Sigmoid colon (tissue), 3 donors: ENCODE data around the gene FOSL2.

ENCODE experiments used
- CTCF ChIP-seq, 4 experiments: fragments of 450-650 bp in 3 of 4; fragments of 200-600 bp in 1 of 4; IDR thresholded peaks; one replicate each; pipeline ENCODE4 v1.5.1; 2016 to 2019; ENCODE audit warnings: antibody characterized with exemption in 4 of 4, mild to moderate bottlenecking in 3 of 4, moderate library complexity in 2 of 4
- POLR2A ChIP-seq, 2 donors: fragments of 450-650 bp; IDR thresholded peaks; one replicate each; pipeline ENCODE4 v1.6.1; 2016; ENCODE audit warnings: antibody characterized with exemption in 2 of 2, mild to moderate bottlenecking in 2 of 2, moderate library complexity in 2 of 2

GRCh38 chr2:28373854-28374253 lies 18.8 kb upstream of the FOSL2 start:
- no peak for TF ChIP-seq CTCF (IDR thresholded peaks at IDR 0.05)
- TF ChIP-seq POLR2A (IDR thresholded peaks at IDR 0.05), result no peak
